Neural cell (in vitro differentiated cells): ENCODE measurements around the gene DNPEP. TPM values are rescaled to one million over a fixed set of nuclear protein-coding genes. Genes with fewer than 3 reads are reported as not detected.

Source experiments
- H2AFZ ChIP-seq: fragments of 200-600, 300-800 bp; sonication (generic), shearing (Covaris generic); 2 replicates; pipeline ENCODE4 v1.6.0; 2014; ENCODE audit warnings: low read depth, mild to moderate bottlenecking, antibody characterized with exemption, low read length, moderate library complexity
- H3F3A ChIP-seq: fragments of 200-600 bp; shearing (Covaris generic); 2 replicates; pipeline ENCODE4 v1.6.1; 2016; ENCODE audit warnings: mild to moderate bottlenecking, moderate library complexity, mixed read lengths, antibody characterized with exemption, low read length; ENCODE audit not compliant: insufficient read depth, poor library complexity, severe bottlenecking
- H3K27ac ChIP-seq: fragments of 200-600, 300-800 bp; sonication (generic), shearing (Covaris generic); 2 replicates; pipeline ENCODE4 v1.5.1; 2014; ENCODE audit warnings: mild to moderate bottlenecking, low read length, moderate library complexity
- H3K27me3 ChIP-seq: fragments of 300-800, 200-600 bp; sonication (generic), shearing (Covaris generic); 2 replicates; pipeline ENCODE4 v1.6.0; 2014; ENCODE audit warnings: mild to moderate bottlenecking, low read depth, low read length, moderate library complexity; ENCODE audit not compliant: insufficient read depth
- H3K36me3 ChIP-seq: fragments of 300-800, 200-600 bp; sonication (generic), shearing (Covaris generic); 2 replicates; pipeline ENCODE4 v1.5.1; 2014; ENCODE audit warnings: mild to moderate bottlenecking, antibody characterized with exemption, low read length, moderate library complexity; ENCODE audit not compliant: insufficient read depth
- H3K4me2 ChIP-seq: fragments of 300-800, 200-600 bp; sonication (generic), shearing (Covaris generic); 2 replicates; pipeline ENCODE4 v1.6.0; 2014; ENCODE audit warnings: mild to moderate bottlenecking, low read length
- H3K4me3 ChIP-seq: fragments of 300-800, 200-600 bp; sonication (generic), shearing (Covaris generic); 2 replicates; pipeline ENCODE4 v1.5.1; 2014; ENCODE audit warnings: mild to moderate bottlenecking, low read length, moderate library complexity
- H3K79me2 ChIP-seq: fragments of 200-600 bp; shearing (Covaris generic); replicated peaks from 2 replicates; pipeline ENCODE4 v1.6.0; 2014; ENCODE audit warnings: mild to moderate bottlenecking, low read length, moderate library complexity; ENCODE audit not compliant: insufficient read depth
- H3K9ac ChIP-seq: fragments of 300-800, 200-600 bp; sonication (generic), shearing (Covaris generic); 2 replicates; pipeline ENCODE4 v1.6.1; 2016; ENCODE audit warnings: mild to moderate bottlenecking, low read length, mixed read lengths
- H3K9me2 ChIP-seq: fragments of 200-600 bp; shearing (Covaris generic); 2 replicates; pipeline ENCODE4 v1.6.1; 2016; ENCODE audit warnings: mild to moderate bottlenecking, low read length, mixed read lengths; ENCODE audit not compliant: insufficient read depth
- H3K9me3 ChIP-seq: fragments of 200-600, 300-800 bp; sonication (generic), shearing (Covaris generic); 2 replicates; pipeline ENCODE4 v1.6.1; 2016; ENCODE audit warnings: mild to moderate bottlenecking, mixed run types, low read length, moderate library complexity, mixed read lengths
- H4K20me1 ChIP-seq: fragments of 200-600 bp; shearing (Covaris generic); 2 replicates; pipeline ENCODE4 v1.6.1; 2016; ENCODE audit warnings: mild to moderate bottlenecking, mixed run types; ENCODE audit not compliant: insufficient read depth
- EP300 ChIP-seq: fragments of 450-650 bp; conservative IDR thresholded peaks from 2 replicates; pipeline ENCODE4 v1.6.1; 2014; ENCODE audit warnings: antibody characterized with exemption, mild to moderate bottlenecking, moderate library complexity; ENCODE audit not compliant: poor library complexity, severe bottlenecking
- EZH2 ChIP-seq: fragments of 200-600, 300-800 bp; shearing (Covaris generic), sonication (generic); IDR thresholded peaks from 2 replicates; pipeline ENCODE4 v1.6.1; 2014; ENCODE audit warnings: antibody characterized with exemption, low read length, borderline replicate concordance, mild to moderate bottlenecking; ENCODE audit not compliant: insufficient read depth, poor library complexity, severe bottlenecking
- MXI1 ChIP-seq: fragments of 450-650 bp; conservative IDR thresholded peaks from 2 replicates; pipeline ENCODE4 v1.6.1; 2014; ENCODE audit warnings: antibody characterized with exemption, mild to moderate bottlenecking; ENCODE audit not compliant: poor library complexity, severe bottlenecking
- POLR2AphosphoS5 ChIP-seq: IDR thresholded peaks from 2 replicates; pipeline ENCODE4 v1.6.1; 2012
- RAD21 ChIP-seq: fragments of 450-650 bp; conservative IDR thresholded peaks from 2 replicates; pipeline ENCODE4 v1.6.1; 2014; ENCODE audit warnings: antibody characterized with exemption, mild to moderate bottlenecking, moderate library complexity
- SMC3 ChIP-seq: fragments of 450-650 bp; conservative IDR thresholded peaks from 2 replicates; pipeline ENCODE4 v1.6.1; 2014; ENCODE audit warnings: antibody characterized with exemption, mild to moderate bottlenecking, moderate library complexity; ENCODE audit not compliant: poor library complexity
- TAF1 ChIP-seq: IDR thresholded peaks from 2 replicates; pipeline ENCODE4 v1.6.1; 2012; ENCODE audit warnings: low read depth
- polyA plus RNA-seq: library from polyadenylated mRNA; depleted of rRNA; stranded (reverse); fragments of >200 nt; gene quantifications from 2 replicates; pipeline ENCODE4 v1.2.3, GENCODE V29; 2014
- TF ChIP-seq, protein P1 (sequence below): fragments of 450-650 bp; IDR thresholded peaks from 2 replicates; pipeline ENCODE4 v1.5.1; 2014; ENCODE audit warnings: antibody characterized with exemption, mild to moderate bottlenecking, moderate library complexity; ENCODE audit not compliant: poor library complexity, severe bottlenecking
- TF ChIP-seq, protein P2 (sequence below): IDR thresholded peaks from 2 replicates; pipeline ENCODE4 v1.6.1; 2012; ENCODE audit warnings: borderline replicate concordance

DNPEP gene
- polyA plus RNA-seq, 1 donor from 2014 or later = 11.9 TPM

DNA sequence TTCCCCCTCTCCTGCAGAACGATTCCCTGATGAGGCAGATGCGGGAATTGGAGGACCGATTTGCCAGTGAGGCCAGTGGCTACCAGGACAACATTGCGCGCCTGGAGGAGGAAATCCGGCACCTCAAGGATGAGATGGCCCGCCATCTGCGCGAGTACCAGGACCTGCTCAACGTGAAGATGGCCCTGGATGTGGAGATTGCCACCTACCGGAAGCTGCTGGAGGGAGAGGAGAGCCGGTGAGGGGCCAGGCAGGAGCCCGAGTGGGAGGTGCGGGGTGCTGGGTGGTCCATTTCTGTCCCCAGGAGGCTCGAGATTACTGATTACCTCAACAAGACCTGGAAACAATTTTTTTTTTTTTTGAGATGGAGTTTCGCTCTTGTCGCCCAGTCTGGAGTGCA is 33.6 kb upstream of the DNPEP start (continued):
- TF ChIP-seq RAD21 (no peak), SMC3 (no peak), POLR2AphosphoS5 (no peak), MXI1 (no peak)

DNA sequence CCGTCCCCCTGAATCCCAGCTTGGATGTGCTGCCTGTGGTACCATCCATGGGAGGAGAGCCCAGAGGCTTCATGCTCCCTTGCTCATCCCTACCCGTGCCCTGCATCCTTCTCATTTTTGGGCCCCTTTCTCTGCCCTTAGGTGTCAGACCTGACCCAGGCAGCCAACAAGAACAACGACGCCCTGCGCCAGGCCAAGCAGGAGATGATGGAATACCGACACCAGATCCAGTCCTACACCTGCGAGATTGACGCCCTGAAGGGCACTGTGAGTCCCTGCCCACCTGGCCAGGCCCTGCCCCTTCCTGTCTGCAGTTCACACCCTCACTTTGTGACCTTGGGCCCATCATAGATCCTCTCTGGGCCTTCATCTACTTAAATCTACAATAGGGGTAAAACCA is 33.0 kb upstream of the DNPEP start:
- no peaks in the 10 kb centered on the region for H3K79me2 ChIP-seq
- H2AFZ ChIP-seq = no peak overlapping the region
- H4K20me1 ChIP-seq = no peaks in the 10 kb centered on the region
- no peak overlapping the region for H3K27ac ChIP-seq
- H3K27me3 ChIP-seq = peaks cover 18% of the 10 kb centered on the region
- H3F3A ChIP-seq = no peaks in the 10 kb centered on the region
- TF ChIP-seq, protein P1, sequence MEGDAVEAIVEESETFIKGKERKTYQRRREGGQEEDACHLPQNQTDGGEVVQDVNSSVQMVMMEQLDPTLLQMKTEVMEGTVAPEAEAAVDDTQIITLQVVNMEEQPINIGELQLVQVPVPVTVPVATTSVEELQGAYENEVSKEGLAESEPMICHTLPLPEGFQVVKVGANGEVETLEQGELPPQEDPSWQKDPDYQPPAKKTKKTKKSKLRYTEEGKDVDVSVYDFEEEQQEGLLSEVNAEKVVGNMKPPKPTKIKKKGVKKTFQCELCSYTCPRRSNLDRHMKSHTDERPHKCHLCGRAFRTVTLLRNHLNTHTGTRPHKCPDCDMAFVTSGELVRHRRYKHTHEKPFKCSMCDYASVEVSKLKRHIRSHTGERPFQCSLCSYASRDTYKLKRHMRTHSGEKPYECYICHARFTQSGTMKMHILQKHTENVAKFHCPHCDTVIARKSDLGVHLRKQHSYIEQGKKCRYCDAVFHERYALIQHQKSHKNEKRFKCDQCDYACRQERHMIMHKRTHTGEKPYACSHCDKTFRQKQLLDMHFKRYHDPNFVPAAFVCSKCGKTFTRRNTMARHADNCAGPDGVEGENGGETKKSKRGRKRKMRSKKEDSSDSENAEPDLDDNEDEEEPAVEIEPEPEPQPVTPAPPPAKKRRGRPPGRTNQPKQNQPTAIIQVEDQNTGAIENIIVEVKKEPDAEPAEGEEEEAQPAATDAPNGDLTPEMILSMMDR = no peak
- no peak for TF ChIP-seq EP300
- H3K4me3 ChIP-seq = no peak overlapping the region
- no peak overlapping the region for H3K9ac ChIP-seq
- H3K9me2 ChIP-seq = no peaks in the 10 kb centered on the region
- H3K9me3 ChIP-seq = no peaks in the 10 kb centered on the region
- no peak overlapping the region for H3K4me2 ChIP-seq
- no peaks in the 10 kb centered on the region for H3K36me3 ChIP-seq

DNA sequence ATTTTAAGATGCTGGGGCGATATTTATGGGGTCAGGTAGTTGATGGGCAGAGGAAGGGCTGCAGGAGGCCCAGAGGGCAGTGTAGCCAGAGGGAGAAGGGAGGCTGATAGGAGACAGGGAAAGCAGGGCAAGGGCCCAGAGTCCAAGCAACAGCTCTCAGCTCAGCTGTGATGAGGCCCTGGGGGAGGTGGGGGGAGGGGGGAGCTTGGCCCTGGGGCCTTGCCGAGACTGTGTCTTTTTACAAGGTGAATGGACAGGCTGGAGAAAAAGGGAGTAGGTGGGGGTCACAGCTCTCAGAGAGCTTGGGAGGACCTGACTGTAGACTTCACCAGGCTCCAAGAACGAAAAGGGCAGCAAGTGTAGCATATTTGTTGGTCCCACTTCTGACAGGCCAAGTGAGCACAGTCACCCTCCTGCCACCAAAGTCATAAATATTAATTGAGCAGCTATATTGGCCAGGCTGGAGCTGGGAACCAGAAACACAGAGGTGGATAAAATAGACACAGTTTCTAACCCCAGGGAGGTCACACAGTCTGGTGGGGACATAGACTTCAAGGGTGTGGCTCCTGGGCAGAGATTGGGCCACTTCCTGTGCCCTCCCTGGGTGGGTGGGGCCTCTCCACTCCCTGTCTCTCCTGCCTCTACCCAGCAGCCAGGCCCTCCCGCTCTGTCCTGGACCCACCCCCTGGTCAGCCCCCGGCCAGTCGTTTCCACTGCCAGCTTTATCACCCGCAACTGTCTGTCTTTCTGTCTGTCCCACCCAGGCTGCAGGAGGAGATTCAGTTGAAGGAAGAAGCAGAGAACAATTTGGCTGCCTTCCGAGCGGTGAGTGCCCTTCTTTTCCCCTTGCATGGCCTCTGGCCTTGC is 31.9 kb upstream of the DNPEP start:
- H2AFZ ChIP-seq = no peak overlapping the region
- H3K36me3 ChIP-seq = no peaks in the 10 kb centered on the region
- peaks cover 18% of the 10 kb centered on the region for H3K27me3 ChIP-seq
- H3K4me3 ChIP-seq = no peak overlapping the region
- no peaks in the 10 kb centered on the region for H3K9me3 ChIP-seq
- H4K20me1 ChIP-seq = no peaks in the 10 kb centered on the region
- H3K9ac ChIP-seq = no peak overlapping the region
- no peak overlapping the region for H3K4me2 ChIP-seq
- no peaks in the 10 kb centered on the region for H3F3A ChIP-seq
- H3K27ac ChIP-seq = no peak overlapping the region
- H3K9me2 ChIP-seq = no peaks in the 10 kb centered on the region
- TF ChIP-seq EP300 (no peak), POLR2AphosphoS5 (no peak)
- no peaks in the 10 kb centered on the region for H3K79me2 ChIP-seq

DNA sequence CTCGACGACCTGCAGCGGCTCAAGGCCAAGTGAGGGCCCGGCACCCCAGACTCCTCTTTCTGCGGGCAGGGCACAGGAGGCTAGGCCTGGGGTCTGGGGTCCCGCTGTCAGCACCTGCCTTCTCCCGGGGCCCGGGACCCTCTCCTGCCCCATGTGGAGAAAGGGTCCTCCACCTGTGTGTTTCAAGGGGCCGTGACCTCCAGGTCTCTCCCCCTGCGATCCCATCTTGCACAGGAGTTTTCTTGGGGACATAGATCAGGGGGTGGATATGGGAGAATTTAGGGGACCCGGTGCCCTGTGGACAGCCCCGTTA is 31.3 kb upstream of the DNPEP start:
- H3K9ac ChIP-seq = no peak overlapping the region
- H3F3A ChIP-seq = no peaks in the 10 kb centered on the region
- TF ChIP-seq, protein P1 = no peak
- TF ChIP-seq SMC3 (no peak), POLR2AphosphoS5 (no peak), TAF1 (no peak), MXI1 (no peak), EP300 (no peak), RAD21 (no peak), EZH2 (no peak)
- TF ChIP-seq, protein P2, sequence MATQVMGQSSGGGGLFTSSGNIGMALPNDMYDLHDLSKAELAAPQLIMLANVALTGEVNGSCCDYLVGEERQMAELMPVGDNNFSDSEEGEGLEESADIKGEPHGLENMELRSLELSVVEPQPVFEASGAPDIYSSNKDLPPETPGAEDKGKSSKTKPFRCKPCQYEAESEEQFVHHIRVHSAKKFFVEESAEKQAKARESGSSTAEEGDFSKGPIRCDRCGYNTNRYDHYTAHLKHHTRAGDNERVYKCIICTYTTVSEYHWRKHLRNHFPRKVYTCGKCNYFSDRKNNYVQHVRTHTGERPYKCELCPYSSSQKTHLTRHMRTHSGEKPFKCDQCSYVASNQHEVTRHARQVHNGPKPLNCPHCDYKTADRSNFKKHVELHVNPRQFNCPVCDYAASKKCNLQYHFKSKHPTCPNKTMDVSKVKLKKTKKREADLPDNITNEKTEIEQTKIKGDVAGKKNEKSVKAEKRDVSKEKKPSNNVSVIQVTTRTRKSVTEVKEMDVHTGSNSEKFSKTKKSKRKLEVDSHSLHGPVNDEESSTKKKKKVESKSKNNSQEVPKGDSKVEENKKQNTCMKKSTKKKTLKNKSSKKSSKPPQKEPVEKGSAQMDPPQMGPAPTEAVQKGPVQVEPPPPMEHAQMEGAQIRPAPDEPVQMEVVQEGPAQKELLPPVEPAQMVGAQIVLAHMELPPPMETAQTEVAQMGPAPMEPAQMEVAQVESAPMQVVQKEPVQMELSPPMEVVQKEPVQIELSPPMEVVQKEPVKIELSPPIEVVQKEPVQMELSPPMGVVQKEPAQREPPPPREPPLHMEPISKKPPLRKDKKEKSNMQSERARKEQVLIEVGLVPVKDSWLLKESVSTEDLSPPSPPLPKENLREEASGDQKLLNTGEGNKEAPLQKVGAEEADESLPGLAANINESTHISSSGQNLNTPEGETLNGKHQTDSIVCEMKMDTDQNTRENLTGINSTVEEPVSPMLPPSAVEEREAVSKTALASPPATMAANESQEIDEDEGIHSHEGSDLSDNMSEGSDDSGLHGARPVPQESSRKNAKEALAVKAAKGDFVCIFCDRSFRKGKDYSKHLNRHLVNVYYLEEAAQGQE = no peak
- no peak overlapping the region for H3K4me3 ChIP-seq
- H3K9me2 ChIP-seq = no peaks in the 10 kb centered on the region
- H2AFZ ChIP-seq = no peak overlapping the region
- H3K9me3 ChIP-seq = no peaks in the 10 kb centered on the region
- no peak overlapping the region for H3K27ac ChIP-seq
- no peaks in the 10 kb centered on the region for H3K36me3 ChIP-seq
- no peaks in the 10 kb centered on the region for H4K20me1 ChIP-seq
- H3K79me2 ChIP-seq = no peaks in the 10 kb centered on the region
- H3K4me2 ChIP-seq = no peak overlapping the region
- peaks cover 18% of the 10 kb centered on the region for H3K27me3 ChIP-seq
